ENCODE results near the gene SCYGR8.

Gene SCYGR8

GRCh38 chr2:227761740-227762476 is 16.2 kb downstream of the SCYGR8 start:
- no peak for DNase-seq (ENCODE audit: low read depth in 2 of 2)

DNA sequence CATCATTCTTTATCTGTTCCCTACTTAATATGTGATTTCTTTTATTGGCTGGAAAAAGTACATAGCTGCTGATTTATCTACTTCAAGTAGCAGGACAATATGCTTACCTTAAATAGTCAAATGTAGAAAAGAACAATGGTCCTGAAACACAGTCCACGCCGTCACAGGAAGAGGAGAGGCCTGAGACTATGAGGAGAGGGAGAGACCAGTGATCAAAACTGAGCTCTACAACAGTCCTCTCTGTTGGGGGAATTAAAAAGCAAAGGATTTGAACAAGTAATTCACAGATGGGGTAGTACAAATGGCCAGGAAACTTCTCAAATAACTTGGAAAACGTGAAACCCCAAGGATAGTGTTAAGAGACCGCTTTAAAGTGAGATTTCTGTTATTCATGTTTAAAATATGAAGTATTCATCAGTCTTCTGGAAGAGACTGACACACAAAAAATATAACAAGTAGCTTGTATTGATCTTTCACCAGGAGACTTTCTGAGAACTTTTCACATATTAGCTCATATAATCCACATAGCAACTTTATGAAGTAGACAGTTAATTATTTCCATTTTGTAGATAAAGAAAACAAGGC is 20.2 kb downstream of the SCYGR8 start:
- no peak for DNase-seq (ENCODE audit: low read depth in 2 of 2)

DNA sequence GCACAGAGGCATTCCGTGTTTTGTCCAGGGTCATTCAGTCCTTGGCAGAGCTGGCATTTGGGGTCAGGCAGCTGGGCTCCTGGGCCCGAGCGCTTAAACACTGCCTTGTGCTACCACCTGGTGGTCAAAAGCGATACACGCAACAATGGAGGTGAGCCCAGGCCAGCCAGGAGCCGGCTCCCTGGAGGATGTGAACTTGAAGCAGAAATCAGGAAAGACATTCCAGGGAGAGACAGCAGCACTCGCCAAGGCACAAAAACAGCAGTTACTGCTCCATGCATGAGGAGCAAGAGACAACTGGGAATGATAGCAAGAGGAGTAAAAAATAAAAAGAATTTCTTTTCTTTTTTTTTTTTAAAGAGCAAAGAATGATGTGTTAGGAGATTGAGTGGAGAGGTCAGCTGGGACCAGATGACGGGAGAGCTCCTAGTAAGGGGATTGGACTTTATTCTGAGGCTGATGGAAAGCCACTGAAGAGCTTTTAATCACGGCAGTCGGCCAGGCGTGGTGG is 20.7 kb downstream of the SCYGR8 start:
- peak; percentile 4 to 30 for DNase-seq (ENCODE audit: low read depth in 2 of 2)

DNA sequence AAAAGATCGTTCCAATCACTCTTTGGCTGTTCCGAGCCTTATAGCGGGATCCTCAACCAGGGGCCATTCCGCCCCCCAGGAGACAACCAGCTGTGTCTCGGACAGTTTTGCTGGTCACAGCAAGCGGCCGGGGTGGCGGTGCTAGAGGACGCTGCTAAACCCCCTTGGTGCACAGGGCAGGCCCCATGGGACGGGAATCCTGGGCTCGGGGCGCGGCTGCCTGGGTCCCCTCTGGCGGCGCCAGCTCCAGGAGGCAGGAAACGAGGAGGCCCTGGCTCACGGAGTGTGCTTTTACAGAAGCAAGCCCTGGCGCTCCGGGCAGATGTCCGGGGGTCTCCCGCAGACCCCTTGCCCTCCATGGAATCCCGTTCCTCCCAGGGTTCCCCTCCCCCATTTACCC is 22.1 kb downstream of the SCYGR8 start:
- DNase-seq (ENCODE audit: low read depth in 2 of 2): no peak

- DNase-seq (ENCODE audit: low read depth in 2 of 2): no peak
Observed at GRCh38 chr2:227772197-227772661, 26.5 kb downstream of the SCYGR8 start.

DNA sequence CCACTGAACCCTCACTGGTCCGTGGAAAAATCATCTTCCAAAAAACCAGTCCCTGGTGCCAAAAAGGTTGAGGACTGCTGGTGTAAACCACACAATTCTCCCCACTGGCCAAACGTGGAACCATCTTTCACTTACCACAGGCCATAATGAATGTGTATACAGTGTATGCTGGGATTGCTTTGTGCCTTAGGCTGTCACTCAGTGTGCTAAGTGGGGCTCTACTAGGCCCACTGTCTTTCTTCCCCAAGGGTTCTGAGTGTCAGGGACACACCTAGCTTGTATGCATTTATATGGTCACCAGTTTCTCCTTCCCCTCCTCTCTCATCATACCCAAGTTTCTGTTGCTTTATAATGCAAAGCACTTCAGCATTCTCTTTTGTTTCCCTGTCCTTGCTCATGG is 27.2 kb downstream of the SCYGR8 start:
- DNase-seq (ENCODE audit: low read depth in 2 of 2): no peak

- no peak for DNase-seq (ENCODE audit: low read depth in 2 of 2)
Observed at GRCh38 chr2:227774011-227774624, 28.4 kb downstream of the SCYGR8 start.

- no peak for DNase-seq (ENCODE audit: low read depth in 2 of 2)
Observed at GRCh38 chr2:227774895-227775842, 29.5 kb downstream of the SCYGR8 start.

GRCh38 chr2:227780981-227781615 is 35.4 kb downstream of the SCYGR8 start:
- no peak for DNase-seq (ENCODE audit: low read depth in 2 of 2)

- DNase-seq (ENCODE audit: low read depth in 2 of 2): no peak
Observed at GRCh38 chr2:227781841-227782240, 36.1 kb downstream of the SCYGR8 start.

- no peak for DNase-seq (ENCODE audit: low read depth in 2 of 2)
Observed at GRCh38 chr2:227782804-227783203, 37.1 kb downstream of the SCYGR8 start.

GRCh38 chr2:227783404-227784138 is 37.9 kb downstream of the SCYGR8 start:
- DNase-seq (ENCODE audit: low read depth in 2 of 2): no peak

GRCh38 chr2:227785293-227785692 is 39.6 kb downstream of the SCYGR8 start:
- no peak for DNase-seq (ENCODE audit: low read depth in 2 of 2)

- no peak for DNase-seq (ENCODE audit: low read depth in 2 of 2)
Observed at GRCh38 chr2:227788561-227789018, 42.9 kb downstream of the SCYGR8 start.

- no peak for DNase-seq (ENCODE audit: low read depth in 2 of 2)
Observed at GRCh38 chr2:227789803-227790202, 44.1 kb downstream of the SCYGR8 start.

DNA sequence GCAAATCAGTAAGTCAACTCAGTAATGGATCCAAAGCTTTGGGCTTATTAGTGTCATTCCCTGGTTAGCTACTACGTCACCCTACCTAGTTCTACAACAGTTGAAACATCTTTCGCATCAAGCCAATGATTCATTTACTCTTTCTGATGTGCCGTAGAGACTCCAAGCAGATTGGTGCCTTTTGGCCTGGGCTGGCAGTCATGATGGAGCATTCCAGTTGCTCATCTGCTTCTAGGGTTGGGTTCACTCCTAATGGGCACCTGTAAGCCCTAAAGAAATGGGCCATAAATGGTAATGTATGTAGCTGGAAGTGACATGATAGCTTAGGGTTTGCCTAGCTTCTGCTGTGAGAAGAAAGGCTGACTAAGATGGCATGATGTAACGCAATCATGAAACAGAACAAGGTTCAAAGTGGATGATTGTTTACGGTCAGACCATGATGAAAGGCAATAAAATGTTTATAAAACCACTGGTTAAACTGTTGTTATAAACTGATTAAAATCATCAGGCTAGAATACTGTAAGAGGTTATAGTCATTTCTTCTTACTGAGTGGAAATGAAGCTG is 47.5 kb downstream of the SCYGR8 start:
- DNase-seq (ENCODE audit: low read depth in 2 of 2): no peak
